ENCODE results near the gene OSBPL2. TPM values are rescaled to one million over a fixed set of nuclear protein-coding genes. Genes with fewer than 3 reads are reported as not detected.

Gene OSBPL2
- polyA plus RNA-seq, 4 donors = 26.7 to 41.5 (median 34.8) TPM

DNA sequence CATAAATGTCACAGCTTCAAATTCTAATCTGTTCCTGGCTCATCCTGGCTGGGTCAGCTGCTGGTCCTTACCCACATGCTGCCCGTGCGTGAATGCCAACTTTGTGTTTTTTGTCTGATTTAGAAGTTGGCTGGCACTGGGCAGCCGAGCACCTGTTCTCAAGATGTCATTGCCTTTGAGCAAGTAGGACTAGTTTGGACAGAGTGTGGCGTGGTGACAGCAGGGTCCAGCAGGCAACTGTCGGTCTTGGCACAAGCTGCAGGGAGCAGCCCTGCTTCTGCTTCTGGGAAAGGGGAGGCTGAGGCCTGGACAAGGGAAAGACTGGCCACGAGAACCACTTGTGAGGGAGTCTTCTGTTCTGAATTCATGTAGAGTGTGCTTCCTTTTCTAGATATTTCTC, 38.1 kb downstream of the OSBPL2 start:
- DNase-seq (ENCODE audit: low read depth in 4 of 4, low spot score in 2 of 4) = no peak

DNA sequence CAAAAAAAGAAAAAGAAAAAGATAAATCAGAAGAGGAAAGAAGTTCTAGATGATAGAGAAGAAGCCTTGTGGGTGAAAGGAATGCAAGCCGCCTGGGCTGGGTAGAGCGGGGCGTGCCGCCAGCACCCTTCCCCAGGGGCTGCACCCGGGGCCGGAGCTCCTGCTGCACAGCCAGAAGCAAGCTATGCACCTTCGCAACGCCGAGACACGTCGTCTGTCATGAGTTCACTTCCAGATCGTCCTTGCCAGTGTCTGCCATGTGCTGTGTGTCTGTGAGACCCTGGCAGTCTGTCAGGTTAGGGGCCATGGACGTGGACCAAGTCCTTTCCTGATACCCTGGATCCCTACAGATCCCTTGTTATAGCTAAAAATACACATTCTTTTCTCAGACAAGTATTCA, 38.9 kb downstream of the OSBPL2 start:
- DNase-seq (ENCODE audit: low read depth in 4 of 4, low spot score in 2 of 4) = no peak

GRCh38 chr20:62280303-62280702, 42.0 kb downstream of the OSBPL2 start:
- no peak for DNase-seq (ENCODE audit: low read depth in 4 of 4, low spot score in 2 of 4)

- no peak for DNase-seq (ENCODE audit: low read depth in 4 of 4, low spot score in 2 of 4)
These were observed 43.0 kb downstream of the OSBPL2 start for GRCh38 chr20:62281161-62281933.

GRCh38 chr20:62282103-62282502, 43.8 kb downstream of the OSBPL2 start:
- DNase-seq (ENCODE audit: low read depth in 4 of 4, low spot score in 2 of 4) = no peak

DNA sequence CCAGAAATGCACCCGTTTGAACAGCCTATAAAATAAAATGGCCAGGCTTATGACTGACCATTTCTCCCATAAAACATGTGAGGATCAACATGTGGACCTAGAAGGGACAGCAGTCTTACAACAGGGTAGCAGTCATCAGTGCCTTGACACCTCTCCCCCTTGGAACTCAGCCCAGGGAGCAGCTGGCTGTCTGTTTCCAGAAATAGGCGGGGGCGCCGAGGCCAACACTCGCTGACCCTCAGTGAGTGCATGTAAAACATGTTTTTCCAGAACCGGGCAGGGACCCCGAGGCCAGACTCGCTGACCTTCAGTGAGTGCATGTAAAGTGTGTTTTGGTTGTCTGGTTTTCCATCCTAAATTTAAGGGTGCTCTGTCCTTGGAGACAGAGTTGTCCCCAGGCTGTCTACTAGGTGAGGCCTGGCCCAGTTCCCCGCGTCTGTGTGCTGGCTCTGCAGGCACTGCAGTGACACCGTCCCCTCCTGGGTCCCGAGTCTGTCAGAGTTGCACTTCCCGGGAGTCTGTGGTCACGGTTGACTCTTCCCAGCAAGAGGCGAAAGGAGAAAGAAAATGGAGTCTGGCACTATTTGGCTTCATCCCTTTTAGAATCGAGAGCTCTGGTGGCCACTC, 44.7 kb downstream of the OSBPL2 start:
- no peak for DNase-seq (ENCODE audit: low read depth in 4 of 4, low spot score in 2 of 4)

GRCh38 chr20:62284448-62284847, 46.1 kb downstream of the OSBPL2 start:
- no peak for DNase-seq (ENCODE audit: low read depth in 4 of 4, low spot score in 2 of 4)

DNA sequence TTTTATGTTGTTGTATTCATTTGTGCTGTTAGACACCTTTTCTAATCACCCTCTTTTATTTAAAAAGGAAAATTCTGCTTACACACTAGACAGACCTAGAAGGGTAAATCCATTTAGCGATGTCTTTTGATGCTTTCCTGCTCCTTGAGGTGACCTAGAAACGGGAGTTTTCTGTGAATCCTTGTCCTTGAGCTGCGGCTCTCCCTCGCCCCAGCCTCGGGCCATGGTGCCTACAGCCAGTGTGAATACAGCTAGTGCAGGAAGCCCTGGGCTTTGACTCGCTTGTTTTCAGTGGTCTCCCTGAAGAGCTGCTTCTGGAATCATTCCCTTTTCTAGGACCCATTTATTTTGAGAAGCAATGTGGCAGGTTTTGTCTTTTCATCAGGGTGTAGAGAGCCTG, 46.8 kb downstream of the OSBPL2 start:
- DNase-seq (ENCODE audit: low read depth in 4 of 4, low spot score in 2 of 4) = no peak

GRCh38 chr20:62285722-62286121, 47.4 kb downstream of the OSBPL2 start:
- no peak for DNase-seq (ENCODE audit: low read depth in 4 of 4, low spot score in 2 of 4)

GRCh38 chr20:62286493-62287064, 48.3 kb downstream of the OSBPL2 start:
- no peak for DNase-seq (ENCODE audit: low read depth in 4 of 4, low spot score in 2 of 4)

GRCh38 chr20:62287129-62287528, 48.8 kb downstream of the OSBPL2 start:
- DNase-seq (ENCODE audit: low read depth in 4 of 4, low spot score in 2 of 4) = no peak

DNA sequence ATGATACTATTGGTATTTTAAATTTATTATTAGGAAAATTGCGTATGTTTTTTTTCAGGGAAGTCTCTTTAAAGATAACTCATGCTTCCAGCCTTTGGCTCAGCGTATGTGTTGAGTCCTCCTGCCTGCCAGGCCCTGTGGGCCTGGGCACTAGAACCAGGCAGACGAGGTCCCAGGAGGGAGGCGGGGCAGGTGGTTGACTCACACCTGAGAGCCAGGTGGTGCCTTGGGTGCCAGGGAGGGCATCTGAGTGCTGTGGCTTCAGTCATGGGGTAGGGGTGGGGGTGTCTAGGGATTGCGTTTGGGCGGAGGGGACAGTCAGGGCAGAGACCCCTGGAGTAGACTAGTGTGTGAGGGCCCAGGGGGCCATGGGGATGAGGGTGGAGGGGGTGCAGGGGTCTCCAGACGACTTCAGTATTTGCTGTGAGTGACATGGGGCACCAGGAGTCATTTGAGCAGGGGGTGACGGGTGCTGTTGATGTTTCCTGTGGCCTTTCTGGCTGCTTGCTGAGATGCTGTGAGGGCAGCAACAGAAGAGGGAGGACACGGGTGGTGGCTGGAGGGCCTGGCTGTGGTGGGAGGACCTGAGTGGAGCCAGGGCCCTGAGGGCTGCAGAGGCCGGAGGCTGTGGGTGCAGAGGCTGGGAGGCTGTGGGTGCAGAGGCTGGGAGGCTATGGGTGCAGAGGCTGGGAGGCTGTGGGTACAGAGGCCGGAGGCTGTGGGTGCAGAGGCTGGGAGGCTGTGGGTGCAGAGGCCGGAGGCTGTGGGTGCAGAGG, 49.6 kb downstream of the OSBPL2 start:
- DNase-seq (ENCODE audit: low read depth in 4 of 4, low spot score in 2 of 4) = no peak

GRCh38 chr20:62288535-62289105, 50.3 kb downstream of the OSBPL2 start:
- no peak for DNase-seq (ENCODE audit: low read depth in 4 of 4, low spot score in 2 of 4)

DNA sequence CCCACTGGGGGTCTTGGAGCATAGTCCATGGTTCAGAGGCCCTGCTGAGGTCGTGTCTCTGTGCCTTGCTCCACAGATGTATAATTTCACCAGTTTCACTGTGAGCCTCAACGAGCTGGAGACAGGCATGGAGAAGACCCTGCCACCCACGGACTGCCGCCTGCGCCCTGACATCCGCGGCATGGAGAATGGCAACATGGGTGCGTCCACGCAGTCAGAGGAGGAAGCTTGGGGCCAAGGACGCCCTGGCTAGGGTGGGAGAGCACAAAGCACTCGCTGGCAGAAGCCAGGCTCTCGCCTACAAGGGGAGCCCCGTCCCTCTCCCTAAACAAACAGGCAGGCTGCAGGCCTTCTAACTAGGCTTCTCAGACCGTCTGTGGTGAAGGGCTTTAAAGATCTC, 50.8 kb downstream of the OSBPL2 start:
- DNase-seq (ENCODE audit: low read depth in 4 of 4, low spot score in 2 of 4) = no peak

- DNase-seq (ENCODE audit: low read depth in 4 of 4, low spot score in 2 of 4) = no peak
These were observed 51.6 kb downstream of the OSBPL2 start for GRCh38 chr20:62289898-62290297.

DNA sequence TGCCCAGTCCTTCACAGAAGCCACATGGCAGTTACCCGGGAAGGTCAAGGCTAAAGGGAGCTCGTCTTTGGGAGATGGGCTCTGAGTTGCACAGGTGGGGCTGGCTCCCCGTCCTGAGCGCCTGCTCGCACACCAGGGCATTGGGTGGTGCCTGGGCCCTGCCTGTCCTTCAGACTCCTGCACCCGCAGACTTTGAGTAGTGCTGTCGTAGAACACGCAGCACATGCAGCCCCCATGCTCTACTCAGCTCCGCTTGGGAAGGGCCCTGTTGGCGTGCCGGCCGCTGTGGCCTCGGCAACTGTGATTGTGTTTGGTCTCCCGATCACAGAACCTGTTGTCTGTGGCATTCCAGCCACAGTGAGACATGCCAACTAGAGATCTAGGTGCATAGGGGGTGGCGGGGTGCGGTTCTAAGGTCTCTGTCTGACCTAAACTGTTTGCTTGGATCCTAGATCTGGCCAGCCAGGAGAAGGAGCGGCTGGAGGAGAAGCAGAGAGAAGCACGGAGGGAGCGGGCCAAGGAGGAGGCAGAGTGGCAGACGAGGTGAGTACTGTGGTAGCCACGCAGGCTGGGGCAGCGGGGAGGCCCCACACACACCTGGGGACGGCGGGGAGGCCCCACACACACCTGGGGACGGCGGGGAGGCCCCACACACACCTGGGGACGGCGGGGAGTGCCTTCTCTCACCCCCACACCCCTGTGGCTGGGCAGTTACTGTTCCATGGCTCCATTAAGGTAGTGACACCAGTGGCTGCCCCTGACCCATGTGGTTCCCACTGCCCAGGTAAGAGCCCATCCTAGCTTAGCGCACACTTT, 53.1 kb downstream of the OSBPL2 start:
- DNase-seq (ENCODE audit: low read depth in 4 of 4, low spot score in 2 of 4) = no peak

DNA sequence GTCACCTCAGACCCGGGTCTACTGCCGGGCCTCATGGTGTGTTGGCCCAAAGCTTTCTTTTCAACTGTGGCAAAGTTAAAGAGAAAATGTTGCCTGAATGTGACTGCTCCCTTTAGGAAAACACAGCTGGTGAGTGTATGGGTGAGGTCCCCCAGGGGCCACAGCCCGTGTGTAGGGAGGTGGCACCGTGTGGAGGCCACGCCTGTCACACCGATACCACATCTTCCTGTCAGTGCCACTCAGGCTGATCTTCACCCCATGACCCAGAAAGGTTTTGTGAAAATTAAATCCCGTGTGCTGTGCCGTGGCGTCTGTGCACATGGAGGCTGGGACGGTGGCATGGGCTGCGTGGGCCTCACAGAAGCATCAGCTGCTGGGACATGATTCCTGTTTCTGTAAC, 53.8 kb downstream of the OSBPL2 start:
- DNase-seq (ENCODE audit: low read depth in 4 of 4, low spot score in 2 of 4) = no peak

- DNase-seq (ENCODE audit: low read depth in 4 of 4, low spot score in 2 of 4) = no peak
These were observed 54.9 kb downstream of the OSBPL2 start for GRCh38 chr20:62293111-62293784.

GRCh38 chr20:62293946-62294345, 55.6 kb downstream of the OSBPL2 start:
- no peak for DNase-seq (ENCODE audit: low read depth in 4 of 4, low spot score in 2 of 4)

DNA sequence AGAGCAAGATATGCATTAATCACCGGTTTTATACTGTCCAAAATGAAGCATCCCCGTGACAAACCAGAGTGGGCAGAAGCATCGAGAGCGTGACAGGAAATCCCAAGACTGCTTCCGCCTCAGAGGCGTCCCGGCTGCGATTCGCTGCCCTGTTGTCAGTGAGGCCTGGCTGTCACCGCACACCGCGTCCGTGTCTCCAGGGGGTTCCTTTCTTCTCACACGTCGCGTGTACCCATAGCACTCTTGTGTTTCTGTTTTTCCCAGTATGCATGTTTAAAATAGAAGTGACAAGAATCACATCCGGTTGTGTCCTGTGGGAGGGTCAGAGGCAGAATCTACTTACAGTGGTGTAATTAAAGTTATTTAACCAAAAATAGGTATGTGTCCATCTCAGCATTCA, 56.2 kb downstream of the OSBPL2 start:
- DNase-seq (ENCODE audit: low read depth in 4 of 4, low spot score in 2 of 4) = no peak
